ENCODE data around the gene FGF9.

FGF9 gene

DNA sequence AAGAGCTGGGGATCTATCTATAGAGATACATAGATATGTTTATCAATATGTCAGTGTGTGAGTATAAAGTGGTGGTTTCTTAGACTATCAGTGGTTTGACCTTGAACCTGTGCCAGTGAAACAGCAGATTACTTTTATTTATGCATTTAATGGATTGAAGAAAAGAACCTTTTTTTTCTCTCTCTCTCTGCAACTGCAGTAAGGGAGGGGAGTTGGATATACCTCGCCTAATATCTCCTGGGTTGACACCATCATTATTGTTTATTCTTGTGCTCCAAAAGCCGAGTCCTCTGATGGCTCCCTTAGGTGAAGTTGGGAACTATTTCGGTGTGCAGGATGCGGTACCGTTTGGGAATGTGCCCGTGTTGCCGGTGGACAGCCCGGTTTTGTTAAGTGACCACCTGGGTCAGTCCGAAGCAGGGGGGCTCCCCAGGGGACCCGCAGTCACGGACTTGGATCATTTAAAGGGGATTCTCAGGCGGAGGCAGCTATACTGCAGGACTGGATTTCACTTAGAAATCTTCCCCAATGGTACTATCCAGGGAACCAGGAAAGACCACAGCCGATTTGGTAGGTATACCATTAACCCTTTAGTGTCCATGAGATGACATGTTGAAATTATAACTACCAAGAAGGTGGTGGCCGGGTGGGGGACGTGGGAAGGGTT lies 880 bp downstream of the FGF9 start:
- H3K4me3 Mint-ChIP-seq: peak overlapping the region; percentile 85
- no peak overlapping the region for H3K27ac Mint-ChIP-seq
- H3K36me3 Mint-ChIP-seq: no peaks in the 10 kb centered on the region
- peaks cover 45% of the 10 kb centered on the region for H3K4me1 Mint-ChIP-seq
- DNase-seq (ENCODE audit: low spot score in 2 of 2): no peak
- ATAC-seq: no peak
- H3K9me3 Mint-ChIP-seq: no peaks in the 10 kb centered on the region

GRCh38 chr13:21672287-21672680 lies 1.4 kb downstream of the FGF9 start:
- peaks cover 45% of the 10 kb centered on the region for H3K4me1 Mint-ChIP-seq
- DNase-seq (ENCODE audit: low spot score in 2 of 2): no peak
- no peak overlapping the region for H3K27ac Mint-ChIP-seq
- no peak for ATAC-seq
- H3K36me3 Mint-ChIP-seq: no peaks in the 10 kb centered on the region
- H3K4me3 Mint-ChIP-seq: peak overlapping the region; percentile 85
- no peaks in the 10 kb centered on the region for H3K9me3 Mint-ChIP-seq

DNA sequence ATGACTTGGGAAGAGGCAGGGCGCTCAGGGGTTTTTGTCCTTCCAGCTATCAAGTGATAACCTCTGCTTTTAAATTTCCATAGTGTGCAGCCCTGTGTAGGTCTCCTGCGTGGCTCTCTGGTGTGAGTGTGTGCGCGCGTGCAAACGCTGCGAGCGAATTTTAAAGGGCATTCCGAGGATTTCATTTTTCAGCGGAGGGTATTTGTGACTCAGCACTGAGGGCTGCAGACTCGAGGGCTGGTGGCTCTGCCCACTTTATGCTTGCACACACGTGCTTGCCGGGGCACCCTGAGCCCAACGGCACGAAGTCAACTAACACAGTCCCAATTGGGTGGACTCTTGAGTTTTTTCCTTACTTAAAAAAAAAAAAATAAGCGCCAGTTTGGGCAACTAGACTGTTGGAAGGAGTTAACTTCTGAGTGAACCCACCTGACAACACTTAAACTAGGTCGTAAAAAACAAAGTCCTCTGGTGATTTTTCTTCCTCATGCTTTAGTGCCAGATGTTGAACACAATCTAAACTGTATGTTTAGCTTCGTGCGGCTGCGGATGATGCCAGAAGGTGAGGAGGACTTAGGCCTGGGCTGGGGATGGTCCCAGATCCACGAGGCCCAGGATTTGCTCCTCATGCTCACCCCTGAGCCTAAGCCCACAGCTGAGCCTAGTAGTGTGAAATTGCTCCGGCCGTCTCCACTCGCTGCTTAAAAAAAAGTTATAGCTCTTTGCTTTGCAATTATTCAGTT lies 2.1 kb downstream of the FGF9 start:
- no peaks in the 10 kb centered on the region for H3K9me3 Mint-ChIP-seq
- H3K36me3 Mint-ChIP-seq: no peaks in the 10 kb centered on the region
- no peak for ATAC-seq
- peaks cover 45% of the 10 kb centered on the region for H3K4me1 Mint-ChIP-seq
- H3K4me3 Mint-ChIP-seq: peak overlapping the region; percentile 85
- no peak overlapping the region for H3K27ac Mint-ChIP-seq
- no peak for DNase-seq (ENCODE audit: low spot score in 2 of 2)

GRCh38 chr13:21673539-21673788 lies 2.6 kb downstream of the FGF9 start:
- no peak overlapping the region for H3K27ac Mint-ChIP-seq
- H3K36me3 Mint-ChIP-seq: no peaks in the 10 kb centered on the region
- DNase-seq (ENCODE audit: low spot score in 2 of 2) (no peak), ATAC-seq (no peak)
- H3K4me1 Mint-ChIP-seq: peaks cover 43% of the 10 kb centered on the region
- H3K9me3 Mint-ChIP-seq: no peaks in the 10 kb centered on the region
- peak overlapping the region; percentile 85 for H3K4me3 Mint-ChIP-seq

GRCh38 chr13:21673789-21674489 lies 3.1 kb downstream of the FGF9 start:
- H3K4me1 Mint-ChIP-seq: peaks cover 38% of the 10 kb centered on the region
- no peaks in the 10 kb centered on the region for H3K36me3 Mint-ChIP-seq
- peak in 1 of 2 donors; percentile 67 for DNase-seq (ENCODE audit: low spot score in 2 of 2)
- ATAC-seq: peak; percentile 14
- H3K4me3 Mint-ChIP-seq: peak overlapping the region; percentile 85
- no peaks in the 10 kb centered on the region for H3K9me3 Mint-ChIP-seq
- no peak overlapping the region for H3K27ac Mint-ChIP-seq

DNA sequence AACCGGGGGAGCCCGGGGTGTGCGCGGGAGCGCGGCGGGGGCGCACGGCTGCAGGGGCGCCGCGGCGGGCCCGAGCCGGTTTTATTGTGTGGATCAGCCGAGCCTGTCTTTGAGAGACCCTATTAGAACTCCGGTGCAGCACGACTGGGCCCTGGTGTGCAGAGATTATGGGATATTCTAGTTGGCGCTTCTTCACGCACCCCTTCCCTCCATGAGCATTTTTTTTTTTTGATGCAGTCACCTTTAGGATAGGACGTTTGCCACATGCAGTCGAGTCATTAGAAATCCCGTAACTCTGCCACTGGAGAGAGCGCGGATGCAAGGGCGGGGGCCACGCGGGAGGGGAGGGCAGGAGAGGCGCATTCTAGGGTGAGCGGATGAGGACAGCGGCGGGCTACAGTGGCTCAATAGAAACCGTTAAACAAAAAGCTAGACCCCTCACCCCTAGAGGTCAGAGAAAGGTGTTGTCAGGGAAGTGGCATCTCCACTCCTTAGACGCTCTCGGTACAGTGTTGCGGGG lies 3.7 kb downstream of the FGF9 start:
- peaks cover 32% of the 10 kb centered on the region for H3K4me1 Mint-ChIP-seq
- DNase-seq (ENCODE audit: low spot score in 2 of 2) (no peak), ATAC-seq (no peak)
- H3K4me3 Mint-ChIP-seq: peak overlapping the region; percentile 85
- H3K27ac Mint-ChIP-seq: no peak overlapping the region
- H3K9me3 Mint-ChIP-seq: no peaks in the 10 kb centered on the region
- no peaks in the 10 kb centered on the region for H3K36me3 Mint-ChIP-seq

GRCh38 chr13:21675095-21675991 lies 4.5 kb downstream of the FGF9 start:
- H3K4me3 Mint-ChIP-seq: peak overlapping the region; percentile 85
- H3K9me3 Mint-ChIP-seq: no peaks in the 10 kb centered on the region
- no peaks in the 10 kb centered on the region for H3K36me3 Mint-ChIP-seq
- ATAC-seq (peak; percentile 33), DNase-seq (ENCODE audit: low spot score in 2 of 2) (peak in 1 of 2 donors; percentile 57)
- H3K27ac Mint-ChIP-seq: no peak overlapping the region
- peaks cover 27% of the 10 kb centered on the region for H3K4me1 Mint-ChIP-seq

DNA sequence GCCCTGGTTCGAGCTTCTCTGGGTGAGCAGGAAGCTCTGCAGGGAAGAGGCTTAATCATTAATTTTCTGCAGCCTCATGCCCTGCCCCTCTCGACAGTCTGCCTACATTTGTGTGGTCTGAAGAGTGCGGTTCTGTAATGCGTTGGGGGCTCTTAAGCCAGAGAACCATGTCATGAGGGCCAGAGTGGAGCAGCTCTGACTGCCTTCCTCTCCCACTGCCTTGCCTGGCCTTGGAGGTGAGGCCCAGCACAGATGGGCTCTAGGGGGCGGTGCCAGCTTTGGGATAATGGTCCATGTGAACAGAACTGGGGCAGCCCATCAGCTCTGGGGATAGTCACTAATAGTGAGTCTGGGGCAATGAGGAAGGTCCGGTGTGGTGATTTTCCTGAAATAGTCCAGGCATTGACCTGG lies 5.7 kb downstream of the FGF9 start:
- H3K4me3 Mint-ChIP-seq: no peak overlapping the region

DNA sequence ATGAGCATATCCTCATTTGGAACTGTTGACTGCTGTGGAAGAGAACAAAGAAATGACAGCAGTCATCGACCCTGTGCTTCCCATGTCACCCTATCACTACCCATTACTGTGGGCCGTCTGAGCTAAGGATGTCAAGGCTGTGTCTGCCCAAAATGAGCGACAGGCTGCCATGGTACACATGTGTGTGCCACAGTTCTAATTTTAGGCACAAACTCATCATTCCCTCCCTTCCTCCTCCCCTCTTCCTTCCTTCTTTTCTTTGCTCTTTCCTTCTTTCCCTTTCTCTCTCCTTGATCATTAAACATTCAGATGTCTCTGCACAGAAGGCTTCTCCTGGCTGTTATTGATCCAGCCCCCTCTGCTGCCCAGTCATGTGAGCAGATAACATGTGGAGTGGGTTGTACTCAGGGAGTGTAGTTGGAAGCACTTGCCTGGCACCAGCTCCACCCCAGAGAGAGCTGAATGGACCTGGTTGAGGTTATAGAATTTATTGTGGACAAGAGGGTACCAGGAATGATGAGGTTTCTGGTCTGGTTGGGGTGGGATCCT lies 6.3 kb downstream of the FGF9 start:
- ATAC-seq (no peak), DNase-seq (ENCODE audit: low spot score in 2 of 2) (no peak)
- Mint-ChIP-seq H3K9me3 (no peaks in the 10 kb centered on the region), H3K4me1 (peaks cover 12% of the 10 kb centered on the region), H3K4me3 (no peak overlapping the region), H3K27ac (no peak overlapping the region), H3K36me3 (no peaks in the 10 kb centered on the region)

More for the DNA sequence above, 5.7 kb downstream of the FGF9 start:
- ATAC-seq (peak; percentile 22), DNase-seq (ENCODE audit: low spot score in 2 of 2) (no peak)
- Mint-ChIP-seq H3K9me3 (no peaks in the 10 kb centered on the region), H3K36me3 (no peaks in the 10 kb centered on the region), H3K27ac (no peak overlapping the region), H3K4me1 (peaks cover 16% of the 10 kb centered on the region)

GRCh38 chr13:21683034-21683733 lies 12.3 kb downstream of the FGF9 start:
- Mint-ChIP-seq H3K36me3 (no peaks in the 10 kb centered on the region), H3K4me3 (no peak overlapping the region), H3K27ac (no peak overlapping the region), H3K9me3 (no peaks in the 10 kb centered on the region), H3K4me1 (no peaks in the 10 kb centered on the region)
- DNase-seq (ENCODE audit: low spot score in 2 of 2): no peak
- ATAC-seq: peak; percentile 62

- H3K4me1 Mint-ChIP-seq: no peaks in the 10 kb centered on the region
- DNase-seq (ENCODE audit: low spot score in 2 of 2) (no peak), ATAC-seq (no peak)
- no peaks in the 10 kb centered on the region for H3K9me3 Mint-ChIP-seq
- H3K4me3 Mint-ChIP-seq: no peak overlapping the region
- no peaks in the 10 kb centered on the region for H3K36me3 Mint-ChIP-seq
- H3K27ac Mint-ChIP-seq: no peak overlapping the region
Observed at GRCh38 chr13:21684576-21684975, 13.7 kb downstream of the FGF9 start.

DNA sequence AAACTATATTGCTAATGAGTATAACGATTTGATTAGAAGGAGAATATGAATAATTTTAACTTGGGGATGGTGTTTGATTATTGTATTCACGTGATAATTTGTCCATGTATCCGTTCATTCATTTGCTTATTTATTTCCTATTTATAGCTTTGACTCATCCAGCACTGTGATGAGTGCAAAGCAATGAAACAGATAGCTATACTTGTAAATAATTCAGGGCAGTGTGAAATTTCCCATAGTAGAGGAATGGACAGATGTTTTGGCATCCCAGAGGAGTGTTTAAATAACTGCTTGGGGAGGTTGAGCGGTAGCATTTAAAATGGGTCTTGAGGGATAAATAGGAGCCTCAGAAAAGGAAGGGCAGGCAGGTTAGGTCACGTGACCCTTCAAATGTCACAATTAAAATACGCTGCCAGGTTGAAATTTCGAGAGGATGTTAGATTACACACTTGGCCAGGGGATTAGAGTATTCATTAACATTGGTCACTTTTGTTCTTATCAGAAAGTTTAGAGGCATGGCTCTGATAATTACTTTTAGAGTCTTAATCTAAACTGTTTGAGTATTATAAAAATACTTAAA lies 14.7 kb downstream of the FGF9 start:
- ATAC-seq: no peak
- no peaks in the 10 kb centered on the region for H3K9me3 Mint-ChIP-seq
- no peaks in the 10 kb centered on the region for H3K36me3 Mint-ChIP-seq
- DNase-seq (ENCODE audit: low spot score in 2 of 2): no peak
- H3K4me3 Mint-ChIP-seq: no peak overlapping the region
- H3K27ac Mint-ChIP-seq: no peak overlapping the region
- no peaks in the 10 kb centered on the region for H3K4me1 Mint-ChIP-seq

DNA sequence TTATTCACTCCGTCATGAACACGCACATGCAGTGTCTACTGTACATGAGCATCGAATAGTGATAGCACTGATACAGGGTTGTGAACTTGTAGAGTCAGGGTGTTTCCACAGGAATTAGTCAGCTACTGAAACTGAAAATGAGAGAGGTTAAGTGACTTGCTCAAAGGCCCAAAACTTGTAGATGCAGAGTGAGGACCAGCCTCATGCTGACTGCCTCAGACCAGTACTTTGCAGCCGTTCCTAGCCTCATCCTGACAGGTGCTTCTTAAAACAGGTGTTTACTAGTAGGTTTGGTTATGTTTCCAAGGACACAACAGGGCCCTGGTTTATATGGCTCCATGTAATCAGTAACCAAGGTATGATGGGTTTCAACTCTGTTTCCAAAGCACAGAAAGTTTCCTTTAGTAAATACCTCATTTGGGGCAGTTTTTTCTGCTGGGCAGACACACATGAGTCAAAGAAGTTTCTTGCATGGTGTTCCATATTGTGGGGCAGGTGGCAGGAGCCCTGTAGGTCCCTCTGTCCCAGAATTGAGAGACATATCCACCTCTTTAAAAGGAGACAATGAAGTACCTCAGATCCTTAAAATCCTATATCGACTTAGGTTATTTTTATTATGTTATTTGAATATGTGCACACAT lies 16.0 kb downstream of the FGF9 start:
- Mint-ChIP-seq H3K4me1 (no peaks in the 10 kb centered on the region), H3K27ac (no peak overlapping the region), H3K9me3 (no peaks in the 10 kb centered on the region), H3K36me3 (no peaks in the 10 kb centered on the region), H3K4me3 (no peak overlapping the region)
- DNase-seq (ENCODE audit: low spot score in 2 of 2) (peak in 1 of 2 donors; percentile 65), ATAC-seq (peak; percentile 96)

DNA sequence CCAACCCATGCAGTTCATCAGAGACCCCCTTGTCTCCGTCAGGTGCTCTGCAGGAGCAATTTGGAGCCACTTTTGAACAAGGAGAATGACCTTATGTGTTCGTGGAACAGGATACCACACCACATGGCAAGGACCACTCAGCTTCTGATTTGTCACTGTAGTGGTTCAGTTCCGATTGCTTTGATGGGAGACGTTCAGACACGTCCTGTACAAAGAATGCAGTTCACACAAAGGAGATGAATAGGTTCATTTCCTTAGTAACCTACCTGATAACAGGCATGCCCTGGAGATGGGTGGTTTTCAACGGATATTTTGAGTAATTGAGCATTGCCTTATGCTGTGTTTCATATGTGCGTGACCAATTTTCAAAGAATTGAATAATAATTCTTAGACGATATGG lies 17.2 kb downstream of the FGF9 start:
- Mint-ChIP-seq H3K27ac (no peak overlapping the region), H3K4me3 (no peak overlapping the region), H3K4me1 (no peaks in the 10 kb centered on the region), H3K9me3 (no peaks in the 10 kb centered on the region), H3K36me3 (no peaks in the 10 kb centered on the region)
- no peak for DNase-seq (ENCODE audit: low spot score in 2 of 2)
- ATAC-seq: no peak

All from stimulated activated effector memory CD8-positive, alpha-beta T cell treated with anti-CD3 and anti-CD28 coated beads, Interleukin-12 subunit alpha, Interleukin-12 subunit beta, amount 100 ng/mL, for 72 hours (primary cell).